Activated CD4-positive, alpha-beta T cell treated with anti-CD3 and anti-CD28 coated beads, Interleukin-2, amount 50 U/mL, for 4 hours (primary cell): ENCODE data around the gene CD276.
"Not testable (repeated sequence)": the region's sequence is repeated elsewhere in the genome, so short reads cannot be mapped to it uniquely, and the experiment has no call there.

Source experiments
- DNase-seq, 2 experiments: peaks; one replicate each; pipeline ENCODE4 v3.0.0-alpha.2; 2020

The CD276 gene

DNA sequence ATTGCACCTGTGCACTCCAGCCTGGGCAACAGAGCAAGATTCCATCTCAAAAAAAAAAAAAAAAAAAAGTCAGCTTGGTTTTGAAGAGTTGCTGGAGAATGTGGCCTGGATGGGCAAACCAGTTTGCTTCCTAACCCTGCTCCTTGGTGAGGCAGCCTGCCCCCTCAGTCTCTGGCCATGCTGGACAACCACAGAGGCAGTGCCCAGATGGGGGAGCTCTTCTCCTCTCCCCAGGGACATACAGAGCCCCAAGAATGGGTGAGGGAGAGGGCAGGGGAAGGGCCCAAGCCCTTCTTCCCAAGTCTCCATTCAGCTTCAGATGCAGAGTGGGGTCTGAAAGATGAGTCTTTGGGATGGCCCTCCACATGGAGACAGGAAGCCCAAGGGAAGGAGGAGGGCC, 27.9 kb downstream of the CD276 start:
- no peak for DNase-seq

DNA sequence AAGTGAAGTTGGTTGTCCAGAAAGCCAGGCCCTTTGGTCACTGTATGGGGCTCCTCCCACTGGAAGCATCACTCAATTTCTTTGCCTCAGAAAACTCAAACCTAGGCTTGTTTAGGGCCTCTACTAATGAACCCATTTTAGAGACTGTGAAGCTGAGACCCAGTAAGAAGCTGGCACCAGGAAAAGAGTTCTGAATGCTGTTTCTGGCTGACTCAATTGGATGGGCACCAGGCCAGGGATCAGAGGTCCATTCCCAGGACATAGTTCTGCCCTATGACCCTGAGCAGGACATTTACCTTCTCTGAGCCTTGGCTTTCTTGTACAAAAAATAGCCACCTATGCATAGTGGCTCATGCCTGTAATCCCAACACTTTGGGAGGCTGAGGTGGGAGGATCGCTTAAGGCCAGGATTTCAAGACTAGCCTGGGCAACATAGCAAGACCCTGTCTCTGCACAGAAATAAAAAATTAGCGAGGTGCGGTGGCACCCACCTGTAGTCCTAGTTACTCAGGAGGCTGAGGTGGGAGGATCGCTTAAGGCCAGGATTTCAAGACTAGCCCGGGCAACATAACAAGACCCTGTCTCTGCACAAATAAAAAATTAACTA, 30.6 kb downstream of the CD276 start:
- no peak for DNase-seq

DNA sequence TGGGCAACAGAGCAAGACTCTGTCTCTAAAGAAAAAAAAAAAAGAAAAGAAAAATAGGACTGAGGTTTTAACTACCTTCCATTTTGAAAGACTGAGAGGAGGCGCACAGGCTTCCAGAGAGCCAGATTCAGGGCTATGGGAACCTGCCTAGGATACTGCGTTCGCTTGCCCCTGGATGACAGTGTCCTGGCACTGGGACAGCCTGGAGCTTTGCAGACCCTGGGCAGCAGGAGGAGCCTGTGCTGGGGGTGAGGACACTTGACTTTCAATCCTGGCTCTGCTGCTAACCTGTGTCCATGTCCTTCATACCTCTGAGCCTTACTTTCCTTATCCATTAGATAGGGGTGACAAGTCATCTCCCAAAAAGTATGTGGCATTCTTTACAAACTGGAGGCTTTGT, 31.2 kb downstream of the CD276 start:
- no peak for DNase-seq

DNA sequence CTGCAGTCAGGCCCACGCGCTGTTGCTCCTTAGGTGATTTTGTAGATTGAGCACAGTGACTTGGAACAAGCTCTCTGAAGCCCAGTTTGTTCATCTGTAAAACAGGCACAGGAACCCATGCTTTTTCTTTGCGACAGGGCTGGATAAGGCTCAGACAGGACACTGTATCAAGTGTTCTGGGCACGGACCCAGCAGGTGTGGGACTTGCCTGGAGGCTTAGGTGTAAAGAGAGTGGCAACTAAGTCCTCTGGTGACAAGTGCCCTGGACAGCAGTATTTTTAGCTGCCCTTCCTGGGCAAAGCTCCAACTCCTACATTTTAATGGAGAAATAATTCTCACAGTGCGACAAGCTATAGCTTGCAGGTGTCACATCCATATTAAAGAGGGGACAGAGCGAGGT, 32.2 kb downstream of the CD276 start:
- no peak for DNase-seq

- no peak for DNase-seq
Observed at GRCh38 chr15:73717206-73717605, 33.0 kb downstream of the CD276 start.

- DNase-seq: no peak
Observed at GRCh38 chr15:73717802-73718201, 33.6 kb downstream of the CD276 start.

GRCh38 chr15:73718694-73719093, 34.5 kb downstream of the CD276 start:
- no peak for DNase-seq

GRCh38 chr15:73722425-73722824, 38.2 kb downstream of the CD276 start:
- no peak for DNase-seq

DNA sequence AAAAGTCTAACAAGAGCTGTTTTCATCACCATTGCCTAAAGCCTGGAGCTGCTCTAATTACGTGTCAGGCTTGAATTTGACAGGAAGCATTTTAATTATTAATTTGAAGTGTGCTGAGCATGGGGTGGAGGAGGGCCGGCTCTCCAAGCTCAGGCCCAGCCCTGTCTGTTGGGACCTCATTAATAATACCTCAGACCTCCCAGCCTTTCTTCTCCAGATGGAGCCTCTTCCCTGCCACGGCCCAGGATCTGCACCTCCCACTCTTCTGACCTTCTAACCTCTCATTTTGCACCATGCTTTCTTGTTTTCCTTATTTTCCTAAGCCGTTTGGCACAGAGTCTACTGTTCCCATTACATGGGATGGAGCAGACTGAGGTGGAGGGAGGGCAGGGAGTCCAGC, 39.0 kb downstream of the CD276 start:
- DNase-seq: no peak

DNA sequence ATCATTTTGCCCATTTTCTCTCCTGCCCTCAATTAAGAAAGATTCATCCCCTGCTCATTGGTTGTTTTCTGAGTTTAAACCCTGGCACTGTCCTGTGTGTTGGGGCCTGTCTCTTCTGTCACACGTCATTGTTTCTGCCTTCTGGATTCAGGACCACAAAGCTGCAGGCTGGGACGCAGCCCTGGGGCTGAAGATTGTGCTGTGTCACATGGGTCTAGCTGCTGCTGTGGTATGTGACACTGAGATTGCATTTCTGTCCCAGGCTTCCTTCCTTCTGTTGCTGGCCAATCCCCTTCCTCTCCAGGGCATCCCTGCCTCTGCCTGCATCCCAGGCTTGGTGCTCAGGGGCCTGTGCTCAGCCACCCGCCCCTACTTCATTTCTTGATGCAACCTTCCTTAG, 40.0 kb downstream of the CD276 start:
- no peak for DNase-seq

DNA sequence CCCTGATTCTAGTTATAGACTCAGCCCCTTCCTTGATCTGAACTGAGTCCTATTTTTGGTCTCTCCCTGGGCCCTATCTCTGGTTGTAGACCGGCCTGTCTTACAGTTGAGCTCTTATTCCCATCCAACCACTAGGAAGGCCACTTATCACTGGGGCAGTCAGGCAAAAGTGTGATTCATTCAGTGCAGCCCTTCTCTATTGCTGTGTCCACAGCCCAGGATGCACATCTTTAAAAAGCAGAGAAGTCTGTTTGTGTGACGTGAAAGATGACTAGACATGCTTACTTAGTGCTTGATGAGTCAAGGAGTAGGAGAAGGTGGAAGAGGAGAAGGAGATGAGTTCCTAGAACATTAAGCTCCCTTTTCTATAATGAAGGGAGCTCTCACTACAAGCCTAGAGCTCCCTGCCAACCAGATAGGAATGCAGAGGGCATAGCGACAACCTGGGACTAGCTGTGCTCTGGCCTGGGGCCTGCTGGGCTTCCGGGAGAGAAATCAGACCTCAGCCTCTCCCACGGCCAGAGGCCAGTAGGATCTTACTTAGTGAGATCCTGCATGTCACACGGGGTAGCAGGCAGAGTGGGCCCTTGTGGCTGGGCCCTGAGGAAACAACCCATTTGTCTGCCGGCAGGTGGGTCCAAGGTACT, 43.3 kb downstream of the CD276 start:
- no peak for DNase-seq

DNA sequence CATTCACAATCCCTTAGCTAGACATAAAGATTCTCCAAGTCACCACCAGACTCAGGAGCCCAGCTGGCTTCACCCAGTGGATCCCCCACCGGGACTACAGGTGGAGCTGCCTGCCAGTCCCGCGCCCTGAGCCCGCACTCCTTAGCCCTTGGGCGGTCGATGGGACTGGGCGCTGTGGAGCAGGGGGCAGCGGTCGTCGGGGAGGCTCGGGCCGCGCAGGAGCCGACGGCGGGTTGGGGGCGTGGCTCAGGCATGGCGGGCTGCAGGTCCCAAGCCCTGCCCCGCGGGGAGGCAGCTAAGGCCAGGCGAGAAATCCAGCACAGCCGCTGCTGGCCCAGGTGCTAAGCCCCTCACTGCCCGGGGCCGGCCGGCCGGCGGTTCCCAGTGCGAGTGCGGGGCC, 47.9 kb downstream of the CD276 start:
- not testable (repeated sequence) for DNase-seq

DNA sequence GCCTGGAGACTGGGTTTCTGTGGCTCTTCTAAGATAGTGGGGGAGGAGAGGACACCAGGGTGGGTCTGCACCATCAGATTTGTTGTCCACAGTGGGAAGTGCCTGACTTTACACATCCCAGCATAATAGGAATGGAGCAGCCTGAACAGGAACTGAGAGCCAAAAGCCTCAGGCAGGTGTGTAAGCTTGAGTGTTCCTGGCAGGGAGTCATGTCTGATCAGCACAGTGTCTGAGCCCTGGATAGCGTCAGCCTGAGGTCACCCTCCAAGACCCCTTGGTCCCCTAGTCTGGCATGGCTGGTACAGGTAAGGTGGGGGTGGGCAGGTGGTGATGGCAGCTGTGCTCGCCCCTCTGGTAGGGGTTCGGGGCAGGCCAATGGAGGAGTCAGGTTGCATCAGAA, 48.7 kb downstream of the CD276 start:
- no peak for DNase-seq

GRCh38 chr15:73737535-73737934, 53.4 kb downstream of the CD276 start:
- no peak for DNase-seq

DNA sequence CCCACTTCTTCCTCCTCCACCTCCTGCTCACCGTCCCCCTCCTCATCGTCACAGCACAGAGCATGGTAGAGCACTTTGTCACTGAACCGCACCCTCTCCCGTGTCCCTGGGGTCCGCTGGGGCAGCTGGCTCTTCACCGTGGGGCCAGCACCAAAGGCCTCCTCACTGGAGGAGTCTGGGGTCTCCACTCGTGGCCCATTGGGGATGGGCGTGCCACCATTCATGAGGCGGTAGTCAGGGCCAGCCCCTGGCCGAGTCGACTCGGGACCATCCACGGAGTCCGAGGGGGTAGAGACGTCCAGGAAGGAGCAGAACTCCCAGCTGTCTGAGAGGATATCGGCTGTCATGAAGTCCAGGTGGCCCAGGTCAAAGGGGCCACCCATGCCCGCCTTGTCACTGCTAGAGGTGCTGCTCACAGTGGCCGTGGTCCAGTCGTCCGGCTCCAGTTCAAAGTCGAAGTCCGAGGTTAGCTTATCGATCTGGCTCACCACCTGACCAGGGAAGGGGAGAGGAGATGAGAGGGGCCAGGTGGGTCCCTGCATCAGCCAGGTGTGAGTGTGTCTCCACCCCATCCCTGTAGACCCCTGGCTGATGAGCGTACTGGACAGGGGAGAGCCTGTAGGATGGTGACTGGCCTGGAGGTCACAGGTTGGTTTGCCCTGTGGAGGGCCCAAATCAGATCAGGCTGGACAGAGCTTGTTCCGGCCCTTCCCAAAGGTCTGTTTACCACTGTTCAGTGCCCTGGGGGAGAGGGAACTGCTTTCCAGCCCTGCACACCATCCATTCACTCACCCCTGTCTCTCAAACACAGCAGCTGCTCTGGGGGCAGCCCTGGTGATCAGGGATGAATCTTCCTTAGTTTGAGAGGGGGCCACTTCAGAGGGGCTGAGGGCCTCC, 56.2 kb downstream of the CD276 start:
- no peak for DNase-seq

DNA sequence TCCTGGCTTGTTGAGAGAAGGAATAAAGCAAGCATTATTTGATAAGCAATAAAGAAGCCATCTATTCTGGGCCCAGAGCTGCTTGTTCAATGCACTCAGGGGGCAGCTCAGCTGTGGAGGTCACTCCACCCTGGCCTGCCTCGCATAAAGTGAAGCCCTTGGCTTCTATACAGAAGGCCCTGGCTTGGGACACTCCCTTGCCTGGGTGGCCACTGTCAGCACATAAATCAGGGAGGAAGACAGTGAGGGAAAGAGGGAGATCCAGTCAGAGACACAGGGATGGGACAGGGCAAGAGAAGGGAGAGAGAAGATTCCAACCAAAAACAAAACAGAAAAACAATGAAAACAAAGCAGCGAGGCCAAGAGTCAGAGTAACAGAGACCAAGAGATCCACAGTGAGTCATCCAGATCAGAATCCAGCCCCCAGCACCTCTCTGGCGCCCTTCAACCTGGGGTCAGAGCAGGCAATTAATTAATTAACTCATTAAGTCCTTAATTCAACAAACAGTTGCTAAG, 57.2 kb downstream of the CD276 start:
- DNase-seq: no peak

DNA sequence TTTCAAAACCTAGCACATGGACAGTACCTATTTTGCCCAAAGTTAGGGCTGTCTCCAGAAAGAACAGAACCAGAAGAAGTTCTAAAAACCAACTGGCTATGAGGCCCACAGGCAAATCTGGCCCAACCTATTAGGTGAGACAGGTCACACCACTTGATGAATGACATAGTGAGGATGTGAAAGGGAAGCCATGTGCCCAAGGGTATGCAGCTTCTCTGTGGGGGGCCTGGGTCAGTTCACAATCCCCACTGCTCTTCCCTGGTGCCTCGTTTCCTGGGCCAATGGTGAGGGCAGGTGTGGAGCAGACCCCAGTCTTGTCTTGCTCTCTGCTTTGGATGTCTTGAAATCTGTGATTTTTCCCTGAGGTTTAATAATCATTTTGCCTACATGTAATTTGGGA, 60.1 kb downstream of the CD276 start:
- no peak for DNase-seq

DNA sequence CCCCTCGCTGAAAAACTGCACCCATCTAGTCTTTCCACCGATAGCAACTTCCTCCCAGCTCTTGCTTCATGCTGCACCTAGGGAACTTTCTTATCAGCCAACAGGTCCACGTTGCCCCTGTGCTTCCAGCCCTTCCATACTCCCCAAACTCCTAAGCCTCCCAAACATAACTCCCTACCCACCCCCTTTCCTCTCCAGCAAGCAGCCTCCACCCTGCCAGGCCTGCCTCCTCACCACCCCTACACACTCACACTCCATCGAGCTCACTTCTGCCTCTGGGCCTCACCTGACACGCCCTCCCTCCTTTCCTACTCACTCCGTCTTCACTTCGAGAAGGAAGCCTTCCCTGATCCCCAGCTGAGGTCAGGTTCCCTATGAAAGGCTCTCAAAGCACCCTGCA, 60.9 kb downstream of the CD276 start:
- DNase-seq: no peak

DNA sequence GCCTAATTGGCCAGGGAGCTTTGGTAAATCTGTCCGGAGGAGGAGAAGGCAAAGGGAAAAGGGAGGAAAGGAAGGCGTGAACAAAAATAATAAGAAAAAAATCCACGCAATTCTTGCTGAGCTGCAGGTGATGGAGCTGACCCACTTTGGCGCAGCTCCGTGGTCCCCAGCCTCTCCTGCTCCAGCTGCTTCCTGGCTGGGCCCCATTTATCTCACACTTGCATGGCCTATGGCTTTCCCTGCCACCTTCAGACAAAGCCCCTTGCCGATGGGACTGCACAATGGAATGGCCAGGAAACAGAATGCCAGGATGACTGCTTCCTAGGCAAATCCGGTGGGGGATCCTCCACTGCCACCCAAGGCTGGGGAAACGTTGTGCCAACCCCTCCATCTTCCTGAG, 62.1 kb downstream of the CD276 start:
- DNase-seq: no peak

GRCh38 chr15:73746883-73747282, 62.7 kb downstream of the CD276 start:
- DNase-seq: no peak

GRCh38 chr15:73747847-73748590, 63.8 kb downstream of the CD276 start:
- DNase-seq: no peak

GRCh38 chr15:73748730-73749129, 64.5 kb downstream of the CD276 start:
- DNase-seq: no peak

DNA sequence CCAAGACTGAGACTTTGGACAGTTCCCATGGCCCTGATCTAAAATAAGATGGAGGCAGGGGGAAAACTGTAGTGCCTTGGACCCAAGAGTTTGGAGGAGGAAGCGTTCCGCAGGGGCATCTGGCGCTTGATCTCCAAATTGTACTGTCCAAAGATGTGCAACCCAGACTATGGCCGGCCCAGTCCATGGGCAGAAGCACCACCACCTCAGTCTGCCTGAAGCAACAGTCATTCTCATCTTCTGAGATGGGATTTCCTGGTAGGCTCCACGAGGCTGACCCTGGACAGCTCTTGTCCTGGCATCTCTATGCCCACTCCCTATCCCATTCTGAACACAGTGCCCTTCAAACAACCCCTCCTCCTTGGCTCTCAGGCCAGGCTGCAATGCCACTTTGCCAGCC, 65.3 kb downstream of the CD276 start:
- DNase-seq: no peak
